Small intestine (tissue), 7 donors: ENCODE measurements around the gene PSMD12. TPM values are rescaled to one million over a fixed set of nuclear protein-coding genes. Genes with fewer than 3 reads are reported as not detected.

ENCODE experiments used
- DNase-seq, 2 donors: peaks; one replicate each; pipeline versions ENCODE4 v3.0.0 to v3.0.0-alpha.2; 2013
- FAIRE-seq: peaks from 2 replicates; lab custom pipeline; 2012; peaks lifted over from hg19 to GRCh38; lab: Jason Lieb, UNC
- H3K27ac ChIP-seq, 3 donors: one replicate each; pipeline ENCODE4 v1.5.1; 2013; ENCODE audit warnings: low read length in 2 of 3, mild to moderate bottlenecking in 2 of 3, control low read depth in 1 of 3, inconsistent platforms in 1 of 3, low read depth in 1 of 3, moderate library complexity in 1 of 3
- H3K27me3 ChIP-seq, 3 donors: one replicate each; pipeline ENCODE4 v1.6.1; 2013; ENCODE audit warnings: low read length in 3 of 3, inconsistent platforms in 1 of 3; ENCODE audit not compliant: control insufficient read depth in 3 of 3, insufficient read depth in 3 of 3
- H3K36me3 ChIP-seq, 3 donors: one replicate each; pipeline ENCODE4 v1.6.1; 2013; ENCODE audit warnings: low read length in 3 of 3, inconsistent platforms in 1 of 3, low read depth in 1 of 3, mild to moderate bottlenecking in 1 of 3, moderate library complexity in 1 of 3; ENCODE audit not compliant: control insufficient read depth in 3 of 3, insufficient read depth in 2 of 3
- H3K4me1 ChIP-seq, 3 donors: one replicate each; pipeline ENCODE4 v1.6.1; 2013; ENCODE audit warnings: low read length in 2 of 3, inconsistent platforms in 1 of 3, low read depth in 1 of 3, mild to moderate bottlenecking in 1 of 3, moderate library complexity in 1 of 3; ENCODE audit not compliant: control insufficient read depth in 3 of 3, insufficient read depth in 2 of 3
- H3K4me3 ChIP-seq, 3 donors: one replicate each; pipeline ENCODE4 v1.5.1; 2013; ENCODE audit warnings: low read length in 3 of 3, control low read depth in 1 of 3, inconsistent platforms in 1 of 3, low read depth in 1 of 3, mild to moderate bottlenecking in 1 of 3, moderate library complexity in 1 of 3
- H3K9me3 ChIP-seq, 2 donors: one replicate each; pipeline ENCODE4 v1.6.1; 2013; ENCODE audit warnings: low read depth in 1 of 2, low read length in 1 of 2; ENCODE audit not compliant: control insufficient read depth in 2 of 2, insufficient read depth in 1 of 2
- WGBS, 3 donors: extraction: QIAGEN DNeasy Blood & Tissue Kit; methylation state at CpG; one replicate each; pipeline ENCODE4 v1.1.7; 2013; 5-methylcytosine and 5-hydroxymethylcytosine counted together
- polyA plus RNA-seq, 4 donors: library from polyadenylated mRNA; stranded (reverse) in 3 of 4; unstranded in 1 of 4; fragments of 200-250 nt in 3 of 4; fragments of 120-200 nt in 1 of 4; gene quantifications; one replicate each; pipeline versions ENCODE4 v1.2.1 to v1.2.3, GENCODE V29; 2013
- donor health status: healthy with polysubstance abuse.
- donor health status: control.
- donor health status: control.
- donor health status: Bipolar disorder and iron deficiency.
- donor health status: healthy.

PSMD12 gene
- polyA plus RNA-seq, 4 donors, result 12.5 to 31.7 (median 16.7) TPM

- no peak for FAIRE-seq
- H3K4me3 ChIP-seq, result no peak overlapping the region
- WGBS, 3 donors, result 81 to 91% (median 85%) methylated on average over 6 of the region's 6 CpGs
- no peak overlapping the region for H3K27ac ChIP-seq
- peaks cover 0 to 11% (median 0%) of the 10 kb centered on the region in 3 donors for H3K4me1 ChIP-seq
- H3K9me3 ChIP-seq, result no peaks in the 10 kb centered on the region
- no peak for DNase-seq
- H3K27me3 ChIP-seq, result peaks cover 0 to 14% (median 0%) of the 10 kb centered on the region in 3 donors
- H3K36me3 ChIP-seq, result no peaks in the 10 kb centered on the region
These were observed 9.3 kb upstream of the PSMD12 start for GRCh38 chr17:67375716-67376115.

GRCh38 chr17:67375054-67375427 lies 8.7 kb upstream of the PSMD12 start:
- H3K4me3 ChIP-seq, result no peak overlapping the region
- no peak for DNase-seq
- H3K4me1 ChIP-seq, result peaks cover 0 to 11% (median 0%) of the 10 kb centered on the region in 3 donors
- FAIRE-seq, result no peak
- H3K36me3 ChIP-seq, result no peaks in the 10 kb centered on the region
- H3K9me3 ChIP-seq, result no peaks in the 10 kb centered on the region
- 75 to 80% (median 76%) methylated on average over 5 of the region's 5 CpGs for WGBS, 3 donors
- H3K27ac ChIP-seq, result no peak overlapping the region
- H3K27me3 ChIP-seq, result peaks cover 0 to 14% (median 0%) of the 10 kb centered on the region in 3 donors

- peaks cover 0 to 11% (median 0%) of the 10 kb centered on the region in 3 donors for H3K27me3 ChIP-seq
- no peak overlapping the region for H3K4me3 ChIP-seq
- DNase-seq, result peak; percentile 79 to 83
- H3K4me1 ChIP-seq, result peaks cover 0 to 11% (median 0%) of the 10 kb centered on the region in 3 donors
- FAIRE-seq, result no peak
- 9 to 17% (median 13%) methylated on average over 12 of the region's 12 CpGs for WGBS, 3 donors
- H3K9me3 ChIP-seq, result no peaks in the 10 kb centered on the region
- no peak overlapping the region for H3K27ac ChIP-seq
- H3K36me3 ChIP-seq, result no peaks in the 10 kb centered on the region
These were observed 8.1 kb upstream of the PSMD12 start for GRCh38 chr17:67374329-67375053.

- WGBS, 3 donors, result 92 to 97% (median 93%) methylated on average over 1 of the region's 1 CpG
- Histone ChIP-seq H3K4me1 (peaks cover 0 to 7% (median 0%) of the 10 kb centered on the region in 3 donors), H3K27me3 (peaks cover 0 to 8% (median 0%) of the 10 kb centered on the region in 3 donors), H3K4me3 (no peak overlapping the region), H3K27ac (no peak overlapping the region), H3K36me3 (no peaks in the 10 kb centered on the region), H3K9me3 (no peaks in the 10 kb centered on the region)
- DNase-seq, result no peak
- FAIRE-seq, result no peak
These were observed 6.4 kb upstream of the PSMD12 start for GRCh38 chr17:67372751-67373150.

GRCh38 chr17:67369676-67370075 lies 3.3 kb upstream of the PSMD12 start:
- FAIRE-seq, result no peak
- Histone ChIP-seq H3K4me3 (no peak overlapping the region), H3K36me3 (peaks cover 0 to 4% (median 0%) of the 10 kb centered on the region in 3 donors), H3K27ac (no peak overlapping the region), H3K27me3 (no peaks in the 10 kb centered on the region), H3K9me3 (no peaks in the 10 kb centered on the region), H3K4me1 (peaks cover 1 to 5% (median 5%) of the 10 kb centered on the region in 3 donors)
- no peak for DNase-seq

GRCh38 chr17:67365738-67366192 lies 612 bp downstream of the PSMD12 start:
- no peaks in the 10 kb centered on the region for H3K27me3 ChIP-seq
- H3K4me3 ChIP-seq, result peak overlapping the region; percentile 71 to 83 (median 75)
- DNase-seq (peak; percentile 47 to 76), FAIRE-seq (no peak)
- H3K4me1 ChIP-seq, result peaks cover 2 to 9% (median 8%) of the 10 kb centered on the region in 3 donors
- H3K27ac ChIP-seq, result peak overlapping the region; percentile 60 to 90 (median 83)
- no peaks in the 10 kb centered on the region for H3K9me3 ChIP-seq
- 0 to 1% (median 0%) methylated on average over 11 of the region's 11 CpGs for WGBS, 3 donors
- peaks cover 0 to 15% (median 0%) of the 10 kb centered on the region in 3 donors for H3K36me3 ChIP-seq

- 47 to 61% (median 51%) methylated on average over 25 to 26 of the region's 26 CpGs for WGBS, 3 donors
- Histone ChIP-seq H3K9me3 (no peaks in the 10 kb centered on the region), H3K4me1 (peaks cover 2 to 9% (median 8%) of the 10 kb centered on the region in 3 donors), H3K4me3 (peak overlapping the region in 2 of 3 donors; percentile 71 to 75), H3K27me3 (no peaks in the 10 kb centered on the region), H3K27ac (peak overlapping the region in 2 of 3 donors; percentile 83 to 90), H3K36me3 (peaks cover 0 to 15% (median 0%) of the 10 kb centered on the region in 3 donors)
- FAIRE-seq (no peak), DNase-seq (no peak)
These were observed 1.3 kb downstream of the PSMD12 start for GRCh38 chr17:67364847-67365737.

- Histone ChIP-seq H3K27ac (no peak overlapping the region), H3K4me1 (peaks cover 2 to 9% (median 8%) of the 10 kb centered on the region in 3 donors), H3K27me3 (no peaks in the 10 kb centered on the region), H3K4me3 (no peak overlapping the region), H3K9me3 (no peaks in the 10 kb centered on the region), H3K36me3 (peaks cover 0 to 25% (median 1%) of the 10 kb centered on the region in 3 donors)
- no peak for FAIRE-seq
- no peak for DNase-seq
- WGBS, 3 donors, result 88 to 92% (median 92%) methylated on average over 9 of the region's 9 CpGs
These were observed 4.2 kb downstream of the PSMD12 start for GRCh38 chr17:67362173-67362572.
